Mesenchymal stem cell (in vitro differentiated cells and primary cell): ENCODE results near the gene GPSM1.
A peak's percentile ranks its signal among the peaks of the same experiment; 100 is the strongest.

Experiments used
- DNase-seq: peaks from one replicate; pipeline ENCODE4 v3.0.0-alpha.2; 2013
- H2AFZ ChIP-seq: one replicate; pipeline ENCODE4 v1.6.1; 2013; ENCODE audit warnings: low read depth, mild to moderate bottlenecking, control low read depth, inconsistent platforms, low read length, moderate library complexity
- H2AK5ac ChIP-seq: 2 replicates; pipeline ENCODE4 v1.6.1; 2013; ENCODE audit warnings: low read length, moderate library complexity, mild to moderate bottlenecking, inconsistent platforms; ENCODE audit not compliant: severe bottlenecking
- H2BK120ac ChIP-seq: one replicate; pipeline ENCODE4 v1.6.1; 2013; ENCODE audit warnings: low read depth, mild to moderate bottlenecking, inconsistent platforms, low read length, moderate library complexity
- H2BK12ac ChIP-seq, 2 experiments: one replicate each; pipeline ENCODE4 v1.6.1; 2013; ENCODE audit warnings: inconsistent platforms in 2 of 2, low read length in 2 of 2, mild to moderate bottlenecking in 2 of 2, moderate library complexity in 2 of 2, control low read depth in 1 of 2
- H2BK15ac ChIP-seq: one replicate; pipeline ENCODE4 v1.6.1; 2013; ENCODE audit warnings: mild to moderate bottlenecking, low read depth, inconsistent platforms; ENCODE audit not compliant: poor library complexity, severe bottlenecking
- H2BK5ac ChIP-seq: 2 replicates; pipeline ENCODE4 v1.6.1; 2013; ENCODE audit warnings: low read depth, mild to moderate bottlenecking, low read length, control low read depth, inconsistent platforms; ENCODE audit not compliant: poor library complexity, severe bottlenecking
- H3K14ac ChIP-seq, 2 experiments: one replicate each; pipeline ENCODE4 v1.6.1; 2013; ENCODE audit warnings: inconsistent platforms in 2 of 2, low read length in 2 of 2, control low read depth in 1 of 2, mild to moderate bottlenecking in 1 of 2, moderate library complexity in 1 of 2
- H3K18ac ChIP-seq, 2 experiments: one replicate each; pipeline ENCODE4 v1.6.1; 2013; ENCODE audit warnings: inconsistent platforms in 2 of 2, low read length in 2 of 2, control low read depth in 1 of 2, low read depth in 1 of 2, mild to moderate bottlenecking in 1 of 2
- H3K23ac ChIP-seq, 2 experiments: one replicate each; pipeline ENCODE4 v1.6.1; 2013; ENCODE audit warnings: inconsistent platforms in 2 of 2, low read length in 2 of 2, mild to moderate bottlenecking in 2 of 2, moderate library complexity in 2 of 2, control low read depth in 1 of 2
- H3K27ac ChIP-seq: 2 replicates; pipeline ENCODE4 v1.5.1; 2013; ENCODE audit warnings: mild to moderate bottlenecking, moderate library complexity, low read length, control low read depth, inconsistent platforms; ENCODE audit not compliant: poor library complexity, severe bottlenecking
- H3K27me3 ChIP-seq, 2 experiments: 2 replicates each; pipeline versions ENCODE4 v1.6.1 to v1.7.0; 2013; ENCODE audit warnings: low read length in 2 of 2, mild to moderate bottlenecking in 2 of 2, moderate library complexity in 2 of 2, control low read depth in 1 of 2, inconsistent platforms in 1 of 2; ENCODE audit not compliant: control insufficient read depth in 1 of 2, insufficient read depth in 1 of 2
- H3K36me3 ChIP-seq, 2 experiments: 2 replicates each; pipeline versions ENCODE4 v1.6.1 to v1.7.0; 2013; ENCODE audit warnings: low read length in 2 of 2, control low read depth in 1 of 2, inconsistent platforms in 1 of 2, low read depth in 1 of 2, mild to moderate bottlenecking in 1 of 2; ENCODE audit not compliant: insufficient read depth in 2 of 2, control insufficient read depth in 1 of 2
- H3K4ac ChIP-seq, 2 experiments: one replicate each; pipeline ENCODE4 v1.6.1; 2013; ENCODE audit warnings: inconsistent platforms in 2 of 2, low read length in 2 of 2, mild to moderate bottlenecking in 2 of 2, moderate library complexity in 2 of 2, control low read depth in 1 of 2, low read depth in 1 of 2
- H3K4me1 ChIP-seq: 2 replicates; pipeline ENCODE4 v1.6.1; 2013; ENCODE audit warnings: low read depth, low read length, control low read depth; ENCODE audit not compliant: control insufficient read depth, insufficient read depth
- H3K4me2 ChIP-seq: 2 replicates; pipeline ENCODE4 v1.6.1; 2013; ENCODE audit warnings: low read length, mild to moderate bottlenecking, inconsistent platforms; ENCODE audit not compliant: poor library complexity, severe bottlenecking
- H3K4me3 ChIP-seq, 2 experiments: 2 replicates each; pipeline versions ENCODE4 v1.5.1 to v1.7.0; 2013; ENCODE audit warnings: low read length in 2 of 2, mild to moderate bottlenecking in 2 of 2, control low read depth in 1 of 2, low read depth in 1 of 2; ENCODE audit not compliant: insufficient read depth in 1 of 2
- H3K79me1 ChIP-seq: replicated peaks from 2 replicates; pipeline ENCODE4 v1.6.1; 2013; ENCODE audit warnings: mild to moderate bottlenecking, control low read depth, low read length, inconsistent platforms; ENCODE audit not compliant: poor library complexity, severe bottlenecking
- H3K9ac ChIP-seq: 2 replicates; pipeline ENCODE4 v1.7.0; 2013; ENCODE audit warnings: mild to moderate bottlenecking, low read length, moderate library complexity
- H3K9me3 ChIP-seq: 2 replicates; pipeline ENCODE4 v1.7.0; 2013; ENCODE audit warnings: mild to moderate bottlenecking, low read length; ENCODE audit not compliant: control insufficient read depth
- H4K8ac ChIP-seq: one replicate; pipeline ENCODE4 v1.6.1; 2013; ENCODE audit warnings: inconsistent platforms, mild to moderate bottlenecking, low read length, moderate library complexity
- H4K91ac ChIP-seq: one replicate; pipeline ENCODE4 v1.6.1; 2013; ENCODE audit warnings: mild to moderate bottlenecking, low read length, inconsistent platforms
- WGBS: methylation state at CpG from one replicate; pipeline ENCODE4 v1.1.7; 2013; ENCODE audit warnings: mixed read lengths; 5-methylcytosine and 5-hydroxymethylcytosine counted together

The GPSM1 gene

DNA sequence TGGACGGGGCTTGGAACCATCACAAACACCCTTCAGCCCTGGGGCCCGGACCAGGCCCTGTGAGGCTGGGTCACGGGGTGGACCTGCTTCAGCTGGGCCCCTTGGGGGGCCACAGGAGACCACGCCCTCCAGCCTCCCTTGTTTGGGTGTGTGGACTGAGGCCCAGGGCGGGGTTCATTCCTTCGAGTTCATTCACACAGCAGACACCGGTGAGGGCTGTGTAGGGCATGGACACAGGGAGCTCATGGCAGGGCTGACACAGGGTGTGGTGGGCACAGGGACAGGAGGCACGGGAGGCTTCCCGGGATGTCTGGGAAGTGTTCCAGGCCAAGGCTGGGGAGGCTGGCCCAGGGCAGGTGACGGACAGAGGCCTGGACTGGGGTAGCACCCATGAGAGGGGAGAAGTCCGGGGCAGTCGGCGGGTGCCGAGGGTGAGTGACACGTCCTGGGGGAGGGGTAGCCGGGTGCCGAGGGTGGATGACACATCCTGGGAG is 27.3 kb downstream of the GPSM1 start:
- peak overlapping the region in 1 of 2 experiments; percentile 15 for H2BK12ac ChIP-seq
- H3K9ac ChIP-seq, result no peak overlapping the region
- no peak overlapping the region for H3K4me3 ChIP-seq
- H3K27me3 ChIP-seq, result no peaks in the 10 kb centered on the region
- 83% methylated on average over 14 of the region's 17 CpGs for WGBS
- H3K4ac ChIP-seq, result peak overlapping the region in 1 of 2 experiments; percentile 28
- peak overlapping the region; percentile 48 for H4K8ac ChIP-seq
- H3K79me1 ChIP-seq, result no peaks in the 10 kb centered on the region
- H3K9me3 ChIP-seq, result no peaks in the 10 kb centered on the region
- no peak overlapping the region for H2BK5ac ChIP-seq
- H2BK15ac ChIP-seq, result no peak overlapping the region
- no peak overlapping the region for H3K23ac ChIP-seq
- H3K36me3 ChIP-seq, result peaks cover 21 to 69% of the 10 kb centered on the region in 2 experiments
- DNase-seq, result no peak
- H3K18ac ChIP-seq, result peak overlapping the region in 1 of 2 experiments; percentile 48
- H2AFZ ChIP-seq, result no peak overlapping the region
- H3K27ac ChIP-seq, result no peak overlapping the region
- H2AK5ac ChIP-seq, result peak overlapping the region; percentile 68
- H2BK120ac ChIP-seq, result no peak overlapping the region
- no peak overlapping the region for H4K91ac ChIP-seq
- peak overlapping the region; percentile 18 for H3K4me2 ChIP-seq
- H3K4me1 ChIP-seq, result peaks cover 43% of the 10 kb centered on the region
- peak overlapping the region in 1 of 2 experiments; percentile 18 for H3K14ac ChIP-seq

- H3K4me2 ChIP-seq, result no peak overlapping the region
- 89% methylated on average over 54 of the region's 54 CpGs for WGBS
- DNase-seq, result no peak
- no peak overlapping the region for H2AFZ ChIP-seq
- peak overlapping the region; percentile 8 for H2AK5ac ChIP-seq
- no peak overlapping the region for H3K27ac ChIP-seq
- H4K8ac ChIP-seq, result no peak overlapping the region
- H3K14ac ChIP-seq, result no peak overlapping the region
- no peak overlapping the region for H3K9ac ChIP-seq
- no peak overlapping the region for H4K91ac ChIP-seq
- H3K36me3 ChIP-seq, result peaks cover 21 to 65% of the 10 kb centered on the region in 2 experiments
- H3K9me3 ChIP-seq, result no peaks in the 10 kb centered on the region
- peak overlapping the region; percentile 15 for H2BK15ac ChIP-seq
- no peaks in the 10 kb centered on the region for H3K79me1 ChIP-seq
- no peak overlapping the region for H3K4me3 ChIP-seq
- no peak overlapping the region for H2BK12ac ChIP-seq
- H3K27me3 ChIP-seq, result no peaks in the 10 kb centered on the region
- no peak overlapping the region for H3K23ac ChIP-seq
- H3K4ac ChIP-seq, result no peak overlapping the region
- no peak overlapping the region for H2BK5ac ChIP-seq
- H3K18ac ChIP-seq, result no peak overlapping the region
- H2BK120ac ChIP-seq, result no peak overlapping the region
- H3K4me1 ChIP-seq, result peaks cover 47% of the 10 kb centered on the region
These were observed 28.5 kb downstream of the GPSM1 start for GRCh38 chr9:136355616-136356557.

DNA sequence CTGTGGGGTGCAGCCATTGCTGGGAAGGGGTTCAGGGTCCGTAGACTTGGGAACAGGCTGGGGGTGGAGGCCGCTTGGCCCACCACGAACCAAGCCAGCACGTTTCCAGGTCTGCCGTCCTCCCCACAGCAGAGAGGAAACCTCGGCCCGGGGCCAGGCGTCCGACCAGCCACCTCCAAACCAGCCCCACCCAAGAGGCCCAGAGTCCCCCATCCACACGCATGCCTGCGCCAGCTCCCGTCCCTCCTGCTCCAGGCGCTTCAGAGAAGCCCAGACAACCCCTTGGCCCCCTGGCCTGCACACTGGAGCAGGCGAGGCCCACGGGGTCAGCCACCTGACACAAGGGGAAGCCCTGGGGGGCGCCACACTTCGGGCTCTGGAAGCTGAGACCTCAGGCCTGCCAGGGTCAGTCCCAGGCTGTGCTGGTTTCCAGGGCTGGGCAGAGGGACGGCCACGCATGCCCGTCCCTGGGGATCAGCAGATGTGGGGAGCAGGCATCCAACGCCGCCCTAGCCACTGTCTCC is 29.9 kb downstream of the GPSM1 start:
- no peak overlapping the region for H2BK120ac ChIP-seq
- no peak overlapping the region for H3K4ac ChIP-seq
- peaks cover 2% of the 10 kb centered on the region for H3K79me1 ChIP-seq
- no peak overlapping the region for H2AK5ac ChIP-seq
- 92% methylated on average over 22 of the region's 22 CpGs for WGBS
- no peak overlapping the region for H2BK12ac ChIP-seq
- no peaks in the 10 kb centered on the region for H3K27me3 ChIP-seq
- DNase-seq, result no peak
- no peak overlapping the region for H3K18ac ChIP-seq
- H3K9ac ChIP-seq, result no peak overlapping the region
- no peak overlapping the region for H2BK15ac ChIP-seq
- H4K8ac ChIP-seq, result no peak overlapping the region
- H3K36me3 ChIP-seq, result peaks cover 21 to 74% of the 10 kb centered on the region in 2 experiments
- no peak overlapping the region for H3K27ac ChIP-seq
- H3K4me3 ChIP-seq, result no peak overlapping the region
- peaks cover 53% of the 10 kb centered on the region for H3K4me1 ChIP-seq
- H3K23ac ChIP-seq, result no peak overlapping the region
- no peaks in the 10 kb centered on the region for H3K9me3 ChIP-seq
- no peak overlapping the region for H3K4me2 ChIP-seq
- H2AFZ ChIP-seq, result no peak overlapping the region
- H3K14ac ChIP-seq, result no peak overlapping the region
- no peak overlapping the region for H4K91ac ChIP-seq
- no peak overlapping the region for H2BK5ac ChIP-seq

DNA sequence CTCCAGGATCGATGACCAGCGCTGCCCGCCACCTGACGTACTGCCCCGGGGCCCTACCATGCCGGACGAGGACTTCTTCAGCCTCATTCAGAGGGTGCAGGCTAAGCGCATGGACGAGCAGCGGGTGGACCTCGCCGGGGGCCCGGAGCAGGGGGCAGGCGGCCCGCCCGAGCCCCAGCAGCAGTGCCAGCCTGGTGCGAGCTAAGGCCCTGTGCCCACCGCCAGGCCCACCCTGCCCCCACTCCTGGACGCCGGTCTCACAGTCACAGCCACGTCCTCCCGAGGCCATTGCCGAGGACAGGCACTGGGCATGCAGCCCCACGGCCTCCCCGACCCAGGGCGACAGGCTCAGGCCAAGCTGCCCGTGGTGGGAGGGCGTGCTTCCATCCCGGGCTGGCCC is 30.7 kb downstream of the GPSM1 start:
- H2BK5ac ChIP-seq, result no peak overlapping the region
- no peak overlapping the region for H4K91ac ChIP-seq
- no peaks in the 10 kb centered on the region for H3K9me3 ChIP-seq
- H3K14ac ChIP-seq, result no peak overlapping the region
- peaks cover 21 to 70% of the 10 kb centered on the region in 2 experiments for H3K36me3 ChIP-seq
- no peak overlapping the region for H4K8ac ChIP-seq
- no peak overlapping the region for H3K23ac ChIP-seq
- H3K4ac ChIP-seq, result no peak overlapping the region
- no peak overlapping the region for H3K27ac ChIP-seq
- H2AK5ac ChIP-seq, result no peak overlapping the region
- peaks cover 60% of the 10 kb centered on the region for H3K4me1 ChIP-seq
- no peak overlapping the region for H2AFZ ChIP-seq
- WGBS, result 94% methylated on average over 29 of the region's 29 CpGs
- peaks cover 5% of the 10 kb centered on the region for H3K79me1 ChIP-seq
- H3K4me3 ChIP-seq, result no peak overlapping the region
- H3K9ac ChIP-seq, result no peak overlapping the region
- H3K4me2 ChIP-seq, result no peak overlapping the region
- H2BK120ac ChIP-seq, result no peak overlapping the region
- H3K27me3 ChIP-seq, result no peaks in the 10 kb centered on the region
- H3K18ac ChIP-seq, result no peak overlapping the region
- H2BK12ac ChIP-seq, result no peak overlapping the region
- no peak overlapping the region for H2BK15ac ChIP-seq
- no peak for DNase-seq
